Erythroblast (primary cell): ENCODE measurements around the gene GAK.

Experiments used
- GATA1 ChIP-seq: IDR thresholded peaks from 2 replicates; pipeline ENCODE4 v1.6.1; 2011; ENCODE audit warnings: low read depth, mild to moderate bottlenecking, control low read depth, low read length, moderate library complexity
- POLR2A ChIP-seq: IDR thresholded peaks from 2 replicates; pipeline ENCODE4 v1.6.1; 2011; ENCODE audit warnings: mild to moderate bottlenecking, low read length

- TF ChIP-seq POLR2A (no peak), GATA1 (no peak)
Observed at GRCh38 chr4:879729-880077, 52.4 kb downstream of the GAK start.
